ENCODE results near the gene ITPR2.

Gene ITPR2

DNA sequence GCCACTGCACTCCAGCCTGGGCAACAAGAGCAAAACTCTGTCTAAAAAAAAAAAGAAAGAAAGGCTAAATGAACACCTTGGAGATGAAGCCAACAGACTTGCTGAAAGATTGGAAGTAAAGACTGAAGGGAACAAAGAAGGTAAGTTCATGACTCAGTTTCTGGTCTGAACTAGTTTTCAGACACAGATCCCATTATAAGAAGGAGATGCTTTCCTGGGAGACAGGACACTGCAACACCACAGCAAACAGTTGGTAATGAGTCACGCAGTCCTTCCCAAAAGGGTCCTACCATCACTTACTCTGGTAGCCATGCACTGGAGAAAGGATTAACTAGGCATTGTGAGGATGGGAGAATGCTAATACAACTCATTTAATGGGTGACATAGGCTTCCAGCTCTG lies 540.4 kb downstream of the ITPR2 start:
- no peak for DNase-seq (ENCODE audit: low read depth)

DNA sequence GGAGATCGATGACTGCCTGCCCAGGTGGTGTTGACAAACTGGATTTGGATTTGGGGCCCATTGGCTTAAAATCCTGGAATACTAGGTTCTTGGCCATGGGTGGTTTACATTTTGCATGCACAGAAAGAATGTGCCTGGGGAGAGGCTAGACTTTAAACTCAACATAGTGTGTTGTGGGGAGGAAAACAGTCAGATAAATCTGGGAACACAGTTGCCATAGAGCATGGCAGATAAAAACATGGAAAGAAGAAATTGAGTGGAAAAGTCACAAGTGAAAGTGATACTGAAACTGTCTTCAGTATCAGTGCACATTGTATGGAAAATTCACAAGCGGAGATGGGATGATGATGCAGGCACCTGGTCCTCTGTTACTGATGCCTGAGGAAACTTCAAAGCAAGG lies 542.4 kb downstream of the ITPR2 start:
- DNase-seq (ENCODE audit: low read depth) = no peak

DNA sequence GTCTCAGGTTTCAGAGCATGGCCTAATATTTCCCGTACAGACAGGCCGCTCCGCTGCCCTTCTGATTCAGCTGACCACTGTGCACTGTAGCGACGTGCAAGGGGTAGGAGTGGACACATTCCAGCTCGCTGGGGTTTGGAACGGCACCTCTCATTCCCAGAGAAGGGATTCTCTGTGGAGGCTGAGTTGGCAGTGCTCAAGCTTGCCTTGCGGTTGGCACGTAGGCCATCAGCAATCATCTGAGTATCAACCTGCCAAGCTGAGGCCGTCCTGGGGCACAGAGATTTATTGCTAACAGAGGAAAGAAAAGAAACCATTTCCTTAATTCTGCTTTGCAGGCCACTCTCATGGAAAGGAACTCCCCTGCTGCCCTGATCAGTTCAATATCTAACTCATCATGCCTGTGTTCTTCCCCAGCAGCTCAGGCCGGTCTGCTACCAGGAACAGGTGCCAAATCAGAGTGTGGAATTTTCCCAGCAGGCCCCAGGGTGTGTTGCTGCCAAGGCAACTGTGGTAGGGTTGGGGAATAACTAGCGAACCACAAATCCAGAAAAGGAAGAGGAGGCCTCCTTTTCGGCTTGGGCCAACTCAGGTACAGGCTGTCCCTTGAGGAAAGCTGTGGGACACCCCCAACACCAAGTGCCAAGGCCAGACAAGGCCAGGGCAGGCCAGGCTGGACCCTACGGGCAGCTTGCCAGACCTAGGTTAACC lies 545.2 kb downstream of the ITPR2 start:
- no peak for DNase-seq (ENCODE audit: low read depth)

Data from activated T-cell treated with anti-CD3 and anti-CD28 coated beads for 1 hour (primary cell).